Stomach (tissue), 9 donors: Measurements from ENCODE around the gene NDUFAF3. TPM values are rescaled to one million over a fixed set of nuclear protein-coding genes. Genes with fewer than 3 reads are reported as not detected.
A peak's percentile ranks its signal among the peaks of the same experiment; 100 is the strongest.
"Not testable (repeated sequence)": the region's sequence is repeated elsewhere in the genome, so short reads cannot be mapped to it uniquely, and the experiment has no call there.

Experiments used
- DNase-seq, 2 donors: peaks; one replicate each; pipeline versions ENCODE4 v3.0.0 to v3.0.0-alpha.2; 2013 to 2019
- H3K27ac ChIP-seq, 5 donors: fragments of 200-600 bp in 4 of 5; sonication (generic) in 4 of 5; one replicate each; pipeline ENCODE4 v1.5.1; 2013 to 2019; ENCODE audit warnings: mild to moderate bottlenecking in 1 of 5, moderate library complexity in 1 of 5
- H3K27me3 ChIP-seq, 3 donors: fragments of 200-600 bp; sonication (generic); one replicate each; pipeline ENCODE4 v1.5.1; 2017 to 2019; ENCODE audit warnings: mixed run types in 1 of 3
- H3K36me3 ChIP-seq, 4 donors: fragments of 200-600 bp; sonication (generic); 1 replicate in 3 of 4; 2 replicates in 1 of 4; pipeline ENCODE4 v1.5.1; 2016 to 2019
- H3K4me1 ChIP-seq, 4 donors: fragments of 200-600 bp; sonication (generic); one replicate each; pipeline ENCODE4 v1.5.1; 2016 to 2019
- H3K4me3 ChIP-seq, 4 donors: fragments of 200-600 bp; sonication (generic) in 3 of 4; one replicate each; pipeline ENCODE4 v1.5.1; 2016 to 2019; ENCODE audit warnings: mild to moderate bottlenecking in 1 of 4
- H3K9me3 ChIP-seq, 4 donors: fragments of 200-600 bp; sonication (generic); one replicate each; pipeline ENCODE4 v1.5.1; 2016 to 2019
- EP300 ChIP-seq: sonication (generic); formaldehyde crosslinking; IDR thresholded peaks from one replicate; pipeline ENCODE4 v1.6.1; 2017; ENCODE audit warnings: antibody characterized with exemption
- POLR2A ChIP-seq, 4 donors: fragments of 450-650 bp; IDR thresholded peaks; one replicate each; pipeline ENCODE4 v1.6.1; 2016; ENCODE audit warnings: antibody characterized with exemption in 4 of 4, control low read depth in 2 of 4, mild to moderate bottlenecking in 1 of 4, moderate library complexity in 1 of 4
- POLR2AphosphoS5 ChIP-seq, 3 donors: sonication (generic); formaldehyde crosslinking; IDR thresholded peaks; one replicate each; pipeline ENCODE4 v1.6.1; 2016; ENCODE audit warnings: antibody characterized with exemption in 3 of 3
- WGBS, 5 donors: extraction: QIAGEN DNeasy Blood & Tissue Kit in 3 of 5; methylation state at CpG; one replicate each; pipeline versions ENCODE4 v1.1.5 to v1.1.7; 2013 to 2018; 5-methylcytosine and 5-hydroxymethylcytosine counted together
- intact Hi-C: fragments of 100-400 bp; cut with DNase I; formaldehyde crosslinking; loops from one replicate; pipeline ENCODE4 v1.15.1; 2023; ENCODE audit warnings: low total_unique reads
- polyA plus RNA-seq, 3 donors: library from polyadenylated mRNA; stranded (reverse); fragments of 200-250 nt; gene quantifications; one replicate each; pipeline ENCODE4 v1.2.3, GENCODE V29; 2013
- total RNA-seq, 5 donors: library from RNA; depleted of rRNA; stranded (reverse); fragments of >200 nt; gene quantifications; one replicate each; pipeline versions ENCODE4 v1.1.0 to v1.2.3, GENCODE V29; 2014 to 2016
- TF ChIP-seq, protein P1 (sequence below), 7 experiments: fragments of 450-650 bp in 4 of 7; fragments of 200-600 bp in 3 of 7; sonication (generic) in 3 of 7; IDR thresholded peaks; one replicate each; pipeline ENCODE4 v1.5.1; 2016 to 2019; ENCODE audit warnings: antibody characterized with exemption in 7 of 7, control low read depth in 2 of 7, mild to moderate bottlenecking in 1 of 7
- donor health status: healthy with polysubstance abuse.
- donor health status: Bipolar disorder and iron deficiency.
- donor health status: healthy.

Gene NDUFAF3
- total and polyA plus RNA-seq, 8 donors, result 41.3 to 105 (median 61.3) TPM

DNA sequence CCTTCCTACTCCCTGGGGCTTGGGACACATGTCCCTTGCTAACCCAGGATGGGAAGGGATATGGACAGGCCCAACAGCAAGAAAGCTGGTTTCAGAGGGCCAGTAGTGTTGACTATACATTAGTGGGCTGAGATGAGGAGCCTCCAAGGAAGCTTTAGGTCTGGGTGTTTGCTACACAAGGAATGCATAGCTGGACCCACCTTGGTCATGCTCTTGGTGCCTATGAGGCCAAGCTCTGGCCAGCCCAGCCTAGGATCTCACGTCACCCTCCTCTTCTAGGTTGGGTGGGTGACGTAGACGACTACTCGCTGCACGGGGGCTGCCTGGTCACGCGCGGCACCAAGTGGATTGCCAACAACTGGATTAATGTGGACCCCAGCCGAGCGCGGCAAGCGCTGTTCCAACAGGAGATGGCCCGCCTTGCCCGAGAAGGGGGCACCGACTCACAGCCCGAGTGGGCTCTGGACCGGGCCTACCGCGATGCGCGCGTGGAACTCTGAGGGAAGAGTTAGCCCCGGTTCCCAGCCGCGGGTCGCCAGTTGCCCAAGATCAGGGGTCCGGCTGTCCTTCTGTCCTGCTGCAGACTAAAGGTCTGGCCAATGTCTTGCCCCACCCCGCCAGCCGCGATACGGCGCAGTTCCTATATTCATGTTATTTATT lies 15.4 kb upstream of the NDUFAF3 start:
- H3K27me3 ChIP-seq, result no peaks in the 10 kb centered on the region
- H3K9me3 ChIP-seq, result no peaks in the 10 kb centered on the region
- DNase-seq, result peak in 1 of 2 donors; percentile 83
- TF ChIP-seq POLR2A (IDR thresholded peaks at IDR 0.05), result no peak
- TF ChIP-seq, protein P1, sequence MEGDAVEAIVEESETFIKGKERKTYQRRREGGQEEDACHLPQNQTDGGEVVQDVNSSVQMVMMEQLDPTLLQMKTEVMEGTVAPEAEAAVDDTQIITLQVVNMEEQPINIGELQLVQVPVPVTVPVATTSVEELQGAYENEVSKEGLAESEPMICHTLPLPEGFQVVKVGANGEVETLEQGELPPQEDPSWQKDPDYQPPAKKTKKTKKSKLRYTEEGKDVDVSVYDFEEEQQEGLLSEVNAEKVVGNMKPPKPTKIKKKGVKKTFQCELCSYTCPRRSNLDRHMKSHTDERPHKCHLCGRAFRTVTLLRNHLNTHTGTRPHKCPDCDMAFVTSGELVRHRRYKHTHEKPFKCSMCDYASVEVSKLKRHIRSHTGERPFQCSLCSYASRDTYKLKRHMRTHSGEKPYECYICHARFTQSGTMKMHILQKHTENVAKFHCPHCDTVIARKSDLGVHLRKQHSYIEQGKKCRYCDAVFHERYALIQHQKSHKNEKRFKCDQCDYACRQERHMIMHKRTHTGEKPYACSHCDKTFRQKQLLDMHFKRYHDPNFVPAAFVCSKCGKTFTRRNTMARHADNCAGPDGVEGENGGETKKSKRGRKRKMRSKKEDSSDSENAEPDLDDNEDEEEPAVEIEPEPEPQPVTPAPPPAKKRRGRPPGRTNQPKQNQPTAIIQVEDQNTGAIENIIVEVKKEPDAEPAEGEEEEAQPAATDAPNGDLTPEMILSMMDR (IDR thresholded peaks at IDR 0.05), result no peak
- no peak for TF ChIP-seq POLR2AphosphoS5 (IDR thresholded peaks at IDR 0.05)
- peaks cover 0 to 21% (median 9%) of the 10 kb centered on the region in 4 donors for H3K36me3 ChIP-seq
- H3K4me3 ChIP-seq, result peak overlapping the region; percentile 66 to 87 (median 76)
- H3K27ac ChIP-seq, result peak overlapping the region; percentile 94 to 98 (median 95)
- peaks cover 26 to 62% (median 50%) of the 10 kb centered on the region in 4 donors for H3K4me1 ChIP-seq
- intact Hi-C loops, result no loop called here
- WGBS, 5 donors, result 2 to 6% (median 3%) methylated on average over 13 to 32 of the region's 32 CpGs

DNA sequence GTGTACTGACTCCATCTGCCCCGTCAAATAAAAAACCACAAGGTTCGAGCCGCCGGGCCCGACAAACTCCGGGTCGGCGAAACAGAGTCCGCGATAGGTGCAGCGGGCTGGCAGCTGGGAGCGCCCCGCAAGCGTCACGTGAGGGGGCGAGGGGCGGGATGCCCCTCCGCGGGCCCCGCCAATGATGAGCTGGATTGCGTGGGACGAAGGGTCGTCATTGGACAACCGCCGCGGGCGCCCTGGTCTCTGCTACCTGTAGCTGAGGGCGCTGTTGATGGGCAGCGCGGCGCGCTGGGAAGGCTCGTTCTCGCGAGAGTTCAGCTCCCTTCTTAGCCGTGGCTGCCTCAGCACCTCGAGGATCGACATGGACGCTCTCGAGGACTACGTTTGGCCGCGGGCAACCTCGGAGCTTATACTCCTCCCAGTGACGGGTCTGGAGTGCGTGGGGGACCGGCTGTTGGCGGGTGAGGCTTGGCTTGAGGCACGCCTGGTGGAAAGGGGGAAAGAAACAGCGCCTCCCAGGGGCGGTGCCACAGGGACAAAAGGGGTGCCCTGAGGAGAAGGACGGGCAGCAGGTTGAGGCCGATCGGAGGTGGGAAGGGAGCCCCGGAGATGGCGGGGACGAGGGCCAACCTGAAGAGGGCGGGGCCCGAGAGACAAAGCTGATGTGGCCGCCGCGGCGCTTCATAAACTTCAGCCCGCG lies 14.7 kb upstream of the NDUFAF3 start, which contains the start of gene WDR6:
Gene WDR6, plus strand, starts transcription at position 324 of the 703 bp plus-strand sequence. Its CDS starts 41 bp downstream, at position 365.
- Histone ChIP-seq H3K4me3 (peak within 1 kb of the TSS; percentile 66 to 87 (median 76)), H3K27me3 (no peaks in the 10 kb centered on the region), H3K9me3 (no peaks in the 10 kb centered on the region), H3K27ac (peak within 1 kb of the TSS; percentile 94 to 98 (median 95)), H3K4me1 (peaks cover 31 to 69% (median 56%) of the 10 kb centered on the region in 4 donors), H3K36me3 (peaks cover 0 to 22% (median 13%) of the 10 kb centered on the region in 4 donors)
- DNase-seq, result peak; percentile 99
- WGBS, 5 donors, result 0 to 1% (median 1%) methylated on average over 42 to 65 of the region's 65 CpGs
- TF ChIP-seq, protein P1 (IDR thresholded peaks at IDR 0.05), result peak in 2 of 7 experiments; percentile 57 to 58
- TF ChIP-seq POLR2A (IDR thresholded peaks at IDR 0.05) (no peak), POLR2AphosphoS5 (IDR thresholded peaks at IDR 0.05) (peak; percentile 71 to 95 (median 85))
- intact Hi-C loops, result no loop called here

DNA sequence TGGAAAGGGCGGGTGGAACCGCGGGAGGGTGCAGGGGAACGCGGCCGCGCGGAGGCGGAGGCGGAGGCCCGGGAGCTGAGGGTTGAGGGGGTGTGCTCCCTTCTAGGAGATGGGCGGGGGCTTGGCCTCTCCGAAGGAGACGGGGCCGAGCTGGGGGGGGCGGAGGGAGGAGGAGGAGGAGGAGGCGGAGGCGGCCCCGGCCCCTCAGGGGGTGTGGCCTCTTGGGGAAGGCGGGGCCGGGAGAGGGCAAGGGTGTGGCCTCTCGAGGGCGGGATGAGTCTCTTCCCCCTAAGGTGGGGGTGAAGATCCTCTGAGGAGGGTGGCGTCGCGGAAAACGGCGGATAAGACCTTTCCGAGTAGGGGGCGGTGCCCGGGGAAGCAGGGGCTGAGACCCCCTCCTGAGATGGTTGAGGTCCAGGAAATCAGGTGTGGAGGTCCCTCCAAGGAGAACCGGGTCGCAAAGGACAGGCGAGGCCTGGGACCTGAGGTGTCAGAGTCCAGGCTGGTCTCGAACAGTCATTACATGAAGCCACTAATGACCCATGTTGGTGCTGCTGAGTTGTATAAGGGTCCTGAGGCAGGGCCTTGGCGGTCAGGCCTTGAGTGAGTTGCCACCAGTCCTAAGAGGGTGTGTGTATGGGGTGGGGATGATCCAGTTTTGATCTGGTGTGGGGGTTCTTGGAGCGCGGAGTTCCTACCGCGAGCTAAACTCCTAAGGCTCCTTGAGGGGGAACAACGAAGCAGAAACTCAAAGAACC lies 14.0 kb upstream of the NDUFAF3 start:
- peaks cover 0 to 29% (median 19%) of the 10 kb centered on the region in 4 donors for H3K36me3 ChIP-seq
- H3K27me3 ChIP-seq, result no peaks in the 10 kb centered on the region
- WGBS, 5 donors, result 10 to 31% (median 13%) methylated on average over 18 to 41 of the region's 41 CpGs
- H3K4me1 ChIP-seq, result peaks cover 35 to 76% (median 61%) of the 10 kb centered on the region in 4 donors
- H3K9me3 ChIP-seq, result no peaks in the 10 kb centered on the region
- DNase-seq, result peak; percentile 88 to 95
- no peak for TF ChIP-seq EP300
- TF ChIP-seq, protein P1 (IDR thresholded peaks at IDR 0.05), result peak in 1 of 7 experiments; percentile 8
- no peak for TF ChIP-seq POLR2AphosphoS5 (IDR thresholded peaks at IDR 0.05)
- no peak for TF ChIP-seq POLR2A (IDR thresholded peaks at IDR 0.05)
- intact Hi-C loops, result no loop called here
- H3K4me3 ChIP-seq, result peak overlapping the region; percentile 66 to 87 (median 76)
- peak overlapping the region; percentile 94 to 98 (median 95) for H3K27ac ChIP-seq

DNA sequence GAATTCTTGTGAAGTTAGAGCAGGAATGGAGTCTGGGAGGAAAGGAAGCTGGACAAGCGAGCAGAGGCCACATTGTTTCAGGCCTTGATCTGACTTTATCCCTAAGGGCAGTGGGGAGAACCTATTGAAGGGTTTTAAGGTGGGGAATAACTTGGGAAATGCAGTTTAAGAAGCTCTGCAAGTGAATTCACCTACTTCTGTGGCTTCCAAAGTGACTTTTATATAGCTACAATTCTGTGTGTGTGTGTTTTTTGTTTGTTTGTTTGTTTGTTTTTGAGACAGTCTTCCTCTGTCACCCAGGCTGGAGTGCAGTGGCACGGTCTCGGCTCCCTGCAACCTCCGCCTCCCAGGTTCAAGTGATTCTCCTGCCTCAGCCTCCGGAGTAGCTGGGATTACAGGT lies 13.3 kb upstream of the NDUFAF3 start:
- DNase-seq, H3K27me3 ChIP-seq, H3K9me3 ChIP-seq, intact Hi-C loops: not testable (repeated sequence)
- WGBS, 5 donors, result 81 to 90% (median 89%) methylated on average over 5 of the region's 5 CpGs
- Histone ChIP-seq H3K4me1 (peaks cover 35 to 83% (median 66%) of the 10 kb centered on the region in 4 donors), H3K27ac (peak overlapping the region; percentile 94 to 98 (median 95)), H3K36me3 (peaks cover 0 to 36% (median 26%) of the 10 kb centered on the region in 4 donors), H3K4me3 (peak overlapping the region in 3 of 4 donors; percentile 69 to 87 (median 83))
